Measurements from ENCODE around the gene SUGP2.

The SUGP2 gene

GRCh38 chr19:18984251-18984650 lies 49.1 kb downstream of the SUGP2 start:
- DNase-seq (ENCODE audit: insufficient read length, low spot score) (no peak), FAIRE-seq (no peak)
- TF ChIP-seq TAF1 (IDR thresholded peaks at IDR 0.05; ENCODE audit: low read depth, low read length) (no peak), POLR2A (IDR thresholded peaks at IDR 0.05; ENCODE audit: low read depth, low read length) (no peak), POLR2AphosphoS5 (IDR thresholded peaks at IDR 0.05; ENCODE audit: low read depth, low read length) (no peak)

- no peak for TF ChIP-seq TAF1 (IDR thresholded peaks at IDR 0.05; ENCODE audit: low read depth, low read length)
- no peak for TF ChIP-seq SPI1 (IDR thresholded peaks at IDR 0.05; ENCODE audit: low read depth, low read length)
- TF ChIP-seq POLR2AphosphoS5 (IDR thresholded peaks at IDR 0.05; ENCODE audit: low read depth, low read length): no peak
- FAIRE-seq: no peak
Observed at GRCh38 chr19:18982669-18983068, 50.6 kb downstream of the SUGP2 start.

GRCh38 chr19:18980432-18981020 lies 52.8 kb downstream of the SUGP2 start:
- TF ChIP-seq POLR2A (IDR thresholded peaks at IDR 0.05; ENCODE audit: low read depth, low read length) (no peak), TAF1 (IDR thresholded peaks at IDR 0.05; ENCODE audit: low read depth, low read length) (no peak), PAX5 (IDR thresholded peaks at IDR 0.05; ENCODE audit: insufficient read depth, low read length, severe bottlenecking) (no peak), SPI1 (IDR thresholded peaks at IDR 0.05; ENCODE audit: low read depth, low read length) (no peak), POLR2AphosphoS5 (IDR thresholded peaks at IDR 0.05; ENCODE audit: low read depth, low read length) (no peak), POU2F2 (IDR thresholded peaks at IDR 0.05; ENCODE audit: low read depth, low read length) (no peak)
- DNase-seq (ENCODE audit: insufficient read length, low spot score) (no peak), FAIRE-seq (no peak)

More at GRCh38 chr19:18982669-18983068, 50.6 kb downstream of the SUGP2 start:
- no peak for DNase-seq (ENCODE audit: insufficient read length, low spot score)

GRCh38 chr19:18978616-18979015 lies 54.7 kb downstream of the SUGP2 start:
- DNase-seq (ENCODE audit: insufficient read length, low spot score) (no peak), FAIRE-seq (no peak)
- TF ChIP-seq POU2F2 (IDR thresholded peaks at IDR 0.05; ENCODE audit: low read depth, low read length): no peak
- no peak for TF ChIP-seq TAF1 (IDR thresholded peaks at IDR 0.05; ENCODE audit: low read depth, low read length)
- TF ChIP-seq SPI1 (IDR thresholded peaks at IDR 0.05; ENCODE audit: low read depth, low read length): no peak
- no peak for TF ChIP-seq POLR2AphosphoS5 (IDR thresholded peaks at IDR 0.05; ENCODE audit: low read depth, low read length)
- no peak for TF ChIP-seq POLR2A (IDR thresholded peaks at IDR 0.05; ENCODE audit: low read depth, low read length)
- no peak for TF ChIP-seq PAX5 (IDR thresholded peaks at IDR 0.05; ENCODE audit: insufficient read depth, low read length, severe bottlenecking)

GRCh38 chr19:18975869-18976268 lies 57.4 kb downstream of the SUGP2 start:
- TF ChIP-seq POLR2AphosphoS5 (IDR thresholded peaks at IDR 0.05; ENCODE audit: low read depth, low read length) (no peak), POLR2A (IDR thresholded peaks at IDR 0.05; ENCODE audit: low read depth, low read length) (no peak), PAX5 (IDR thresholded peaks at IDR 0.05; ENCODE audit: insufficient read depth, low read length, severe bottlenecking) (no peak), SPI1 (IDR thresholded peaks at IDR 0.05; ENCODE audit: low read depth, low read length) (no peak), POU2F2 (IDR thresholded peaks at IDR 0.05; ENCODE audit: low read depth, low read length) (no peak), TAF1 (IDR thresholded peaks at IDR 0.05; ENCODE audit: low read depth, low read length) (no peak)
- no peak for DNase-seq (ENCODE audit: insufficient read length, low spot score)
- FAIRE-seq: no peak

GRCh38 chr19:18975011-18975410 lies 58.3 kb downstream of the SUGP2 start:
- TF ChIP-seq TAF1 (IDR thresholded peaks at IDR 0.05; ENCODE audit: low read depth, low read length) (no peak), POLR2AphosphoS5 (IDR thresholded peaks at IDR 0.05; ENCODE audit: low read depth, low read length) (no peak), POLR2A (IDR thresholded peaks at IDR 0.05; ENCODE audit: low read depth, low read length) (no peak), POU2F2 (IDR thresholded peaks at IDR 0.05; ENCODE audit: low read depth, low read length) (no peak), SPI1 (IDR thresholded peaks at IDR 0.05; ENCODE audit: low read depth, low read length) (no peak), PAX5 (IDR thresholded peaks at IDR 0.05; ENCODE audit: insufficient read depth, low read length, severe bottlenecking) (no peak)
- FAIRE-seq: no peak
- no peak for DNase-seq (ENCODE audit: insufficient read length, low spot score)

- DNase-seq (ENCODE audit: insufficient read length, low spot score): no peak
- FAIRE-seq: no peak
Observed at GRCh38 chr19:18972851-18973250, 60.5 kb downstream of the SUGP2 start.

GRCh38 chr19:18972301-18972811 lies 61.0 kb downstream of the SUGP2 start:
- no peak for FAIRE-seq
- no peak for TF ChIP-seq POLR2A (IDR thresholded peaks at IDR 0.05; ENCODE audit: low read depth, low read length)
- no peak for TF ChIP-seq POLR2AphosphoS5 (IDR thresholded peaks at IDR 0.05; ENCODE audit: low read depth, low read length)
- TF ChIP-seq PAX5 (IDR thresholded peaks at IDR 0.05; ENCODE audit: insufficient read depth, low read length, severe bottlenecking): no peak
- TF ChIP-seq TAF1 (IDR thresholded peaks at IDR 0.05; ENCODE audit: low read depth, low read length): no peak
- no peak for TF ChIP-seq SPI1 (IDR thresholded peaks at IDR 0.05; ENCODE audit: low read depth, low read length)
- no peak for TF ChIP-seq POU2F2 (IDR thresholded peaks at IDR 0.05; ENCODE audit: low read depth, low read length)
- DNase-seq (ENCODE audit: insufficient read length, low spot score): no peak

More at GRCh38 chr19:18972851-18973250, 60.5 kb downstream of the SUGP2 start:
- TF ChIP-seq POLR2A (IDR thresholded peaks at IDR 0.05; ENCODE audit: low read depth, low read length) (no peak), PAX5 (IDR thresholded peaks at IDR 0.05; ENCODE audit: insufficient read depth, low read length, severe bottlenecking) (no peak), SPI1 (IDR thresholded peaks at IDR 0.05; ENCODE audit: low read depth, low read length) (no peak), POLR2AphosphoS5 (IDR thresholded peaks at IDR 0.05; ENCODE audit: low read depth, low read length) (no peak), TAF1 (IDR thresholded peaks at IDR 0.05; ENCODE audit: low read depth, low read length) (no peak), POU2F2 (IDR thresholded peaks at IDR 0.05; ENCODE audit: low read depth, low read length) (no peak)

GRCh38 chr19:18969931-18970659 lies 63.2 kb downstream of the SUGP2 start:
- no peak for DNase-seq (ENCODE audit: insufficient read length, low spot score)
- FAIRE-seq: no peak
- TF ChIP-seq POU2F2 (IDR thresholded peaks at IDR 0.05; ENCODE audit: low read depth, low read length): no peak
- TF ChIP-seq POLR2A (IDR thresholded peaks at IDR 0.05; ENCODE audit: low read depth, low read length): no peak
- no peak for TF ChIP-seq SPI1 (IDR thresholded peaks at IDR 0.05; ENCODE audit: low read depth, low read length)
- TF ChIP-seq TAF1 (IDR thresholded peaks at IDR 0.05; ENCODE audit: low read depth, low read length): no peak
- no peak for TF ChIP-seq POLR2AphosphoS5 (IDR thresholded peaks at IDR 0.05; ENCODE audit: low read depth, low read length)
- no peak for TF ChIP-seq PAX5 (IDR thresholded peaks at IDR 0.05; ENCODE audit: insufficient read depth, low read length, severe bottlenecking)

Measured in GM12891 (cell line).